Stimulated activated CD4-positive, alpha-beta T cell treated with anti-CD3 and anti-CD28 coated beads, Interleukin-4, amount 100 ng/mL, for 1 hour (primary cell): ENCODE data around the gene TMEM221.
A peak's percentile ranks its signal among the peaks of the same experiment; 100 is the strongest.

ENCODE experiments used
- DNase-seq: peaks from one replicate; pipeline ENCODE4 v3.0.0-alpha.2; 2020

Gene TMEM221

DNA sequence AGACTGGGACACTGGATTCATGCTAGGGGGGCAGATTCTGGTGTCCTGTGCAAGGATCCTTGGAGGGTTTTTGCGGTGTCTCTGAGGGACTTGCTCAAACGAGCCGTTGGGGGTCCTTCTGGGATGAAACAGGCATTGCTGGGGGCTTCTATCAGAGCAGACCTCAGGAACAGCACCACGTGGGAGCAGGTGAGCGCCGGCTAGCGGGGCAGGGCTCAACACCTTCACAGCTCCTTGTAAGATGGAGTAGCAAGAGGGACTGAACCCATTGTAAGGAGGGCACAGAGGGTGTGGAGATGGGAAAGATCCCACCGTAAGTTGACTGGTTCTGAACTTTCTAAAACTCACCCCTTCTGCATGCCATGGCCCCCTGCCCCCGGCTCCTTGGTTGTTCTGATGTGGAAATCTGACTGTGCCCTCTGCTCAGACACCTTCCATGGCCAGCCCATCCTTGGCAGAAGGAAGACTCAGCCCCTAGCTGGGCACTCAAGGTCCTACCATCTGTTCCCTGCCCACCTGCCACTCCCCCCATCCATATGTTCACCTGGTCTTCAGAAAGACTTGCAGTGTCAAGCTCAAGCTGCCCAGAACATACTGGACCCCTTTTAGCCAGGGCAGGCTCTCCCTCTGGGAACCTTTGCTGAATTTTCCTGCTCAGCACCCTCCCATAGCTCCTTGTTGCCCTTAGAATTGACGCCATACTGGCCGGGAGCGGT is 23.1 kb upstream of the TMEM221 start:
- DNase-seq = no peak

DNA sequence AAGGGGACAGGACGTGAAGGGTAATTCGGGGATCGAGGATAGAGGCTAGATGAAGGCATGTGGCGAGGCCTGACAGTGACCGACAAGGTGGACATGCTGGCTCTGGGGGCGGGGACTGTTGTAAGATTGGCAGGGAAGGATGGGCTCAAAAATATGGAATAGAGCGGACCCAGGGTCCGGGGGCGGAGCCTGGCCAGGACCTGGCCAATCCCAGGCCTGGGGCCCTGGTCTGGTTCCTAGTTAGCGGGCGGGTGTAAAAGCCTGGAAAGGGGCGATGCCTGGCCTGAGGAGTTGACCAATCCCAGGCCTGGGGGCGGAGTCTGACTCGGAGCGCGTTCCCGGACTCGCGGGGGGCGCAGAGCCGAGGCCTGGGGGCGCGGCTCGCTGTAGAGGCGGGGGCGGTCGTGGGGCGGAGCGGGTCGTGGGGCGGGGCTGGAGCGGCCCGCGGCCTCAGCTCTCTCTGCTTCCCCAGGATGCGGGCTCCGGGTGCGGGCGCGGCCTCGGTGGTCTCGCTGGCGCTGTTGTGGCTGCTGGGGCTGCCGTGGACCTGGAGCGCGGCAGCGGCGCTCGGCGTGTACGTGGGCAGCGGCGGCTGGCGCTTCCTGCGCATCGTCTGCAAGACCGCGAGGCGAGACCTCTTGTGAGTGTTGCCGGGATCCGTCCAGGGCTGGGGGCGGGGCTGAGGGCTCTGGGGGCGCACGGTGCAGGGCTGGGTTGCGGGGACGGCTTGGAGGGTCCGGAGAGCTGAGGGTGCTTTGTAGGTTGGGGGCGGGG is 21.8 kb upstream of the TMEM221 start, which contains the start of gene SLC27A1:
SLC27A1 (plus strand) TSS at position 457 of the 774 bp plus-strand sequence; CDS start at position 474, 17 bp downstream.
- peak; percentile 86 for DNase-seq

DNA sequence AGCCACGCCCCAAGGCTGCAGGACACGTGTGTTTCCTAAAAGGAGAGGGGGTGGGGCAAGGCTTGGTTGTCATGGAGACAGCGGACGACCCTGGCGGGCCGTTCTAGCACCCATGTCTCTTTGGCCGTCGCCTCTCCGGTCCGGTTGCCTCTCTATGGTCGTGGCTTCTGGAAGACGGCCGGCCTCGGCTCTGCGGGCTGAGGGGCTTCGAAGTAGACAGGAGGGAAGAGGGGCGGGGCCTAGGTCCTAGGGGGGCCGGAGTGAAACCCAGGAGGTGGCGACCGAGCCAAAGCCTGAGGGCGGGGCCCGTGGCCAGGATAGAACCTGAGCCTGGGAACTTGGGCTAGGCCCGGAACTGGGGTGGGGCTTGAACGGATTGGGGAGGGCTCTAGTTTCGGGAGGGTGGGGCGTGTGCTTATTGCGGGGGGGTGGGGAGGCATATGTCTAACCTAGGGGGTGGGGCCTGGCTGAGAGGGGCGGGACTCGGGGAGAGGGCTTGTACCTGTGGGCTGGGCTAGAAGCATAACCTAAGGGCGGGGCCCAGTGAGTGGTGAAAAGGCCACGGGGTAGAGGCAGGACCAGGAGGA is 21.1 kb upstream of the TMEM221 start:
- peak; percentile 89 for DNase-seq

DNA sequence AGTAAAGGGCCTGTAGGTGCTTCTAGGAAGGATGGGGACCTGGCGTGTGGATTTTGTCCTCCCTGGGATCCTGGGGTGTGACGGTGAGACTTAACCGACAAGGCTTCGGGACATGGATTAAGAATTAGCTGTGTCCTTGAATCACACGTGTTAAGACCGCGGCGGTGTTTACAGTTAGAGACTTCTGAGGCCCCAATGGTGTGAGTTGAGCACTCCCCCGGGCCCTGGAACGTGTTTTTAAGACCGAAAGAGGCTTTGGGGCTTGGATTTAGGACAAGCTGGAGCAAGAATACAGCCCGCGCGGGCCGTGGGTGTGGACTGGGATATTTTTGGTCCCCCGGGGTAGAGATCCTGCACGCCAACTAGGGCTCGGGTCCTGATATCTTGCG is 20.6 kb upstream of the TMEM221 start:
- DNase-seq = no peak

DNA sequence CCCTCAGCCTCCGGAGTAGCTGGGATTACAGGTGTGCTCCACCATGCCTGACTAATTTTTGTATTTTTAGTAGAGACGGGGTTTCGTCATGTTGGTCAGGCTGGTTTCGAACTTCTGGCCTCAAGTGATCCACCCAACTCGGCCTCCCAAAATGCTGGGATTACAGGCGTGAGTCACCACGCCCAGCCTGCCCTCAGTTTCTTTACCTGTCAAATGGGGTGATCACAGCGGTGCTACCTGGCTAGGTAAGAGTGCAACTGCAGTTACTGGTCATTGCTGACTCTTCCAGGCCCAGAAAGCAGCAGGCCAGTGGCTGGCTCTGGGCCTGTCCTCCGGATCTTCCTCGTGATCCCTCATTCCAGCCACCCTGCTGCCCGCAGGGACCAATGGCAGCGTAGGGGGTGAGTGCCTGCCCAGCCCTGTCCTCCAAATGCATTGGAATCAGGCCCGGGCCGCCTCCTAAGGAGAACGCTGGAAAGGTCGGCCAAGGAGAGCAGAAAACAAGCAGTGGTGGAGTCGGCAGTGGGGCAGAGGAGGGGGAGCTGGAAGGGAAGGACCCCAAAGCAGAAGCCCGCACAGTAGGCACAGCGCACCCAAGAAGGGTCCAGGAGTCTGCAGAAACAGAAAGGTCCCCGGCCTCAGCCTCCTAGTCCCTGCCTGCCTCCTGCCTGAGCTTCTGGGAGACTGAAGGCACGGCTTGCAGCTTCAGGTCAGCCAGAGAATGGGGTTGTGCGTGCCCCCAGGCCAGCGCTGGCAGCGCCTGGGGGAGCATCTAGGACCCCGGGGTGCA is 20.0 kb upstream of the TMEM221 start:
- no peak for DNase-seq

DNA sequence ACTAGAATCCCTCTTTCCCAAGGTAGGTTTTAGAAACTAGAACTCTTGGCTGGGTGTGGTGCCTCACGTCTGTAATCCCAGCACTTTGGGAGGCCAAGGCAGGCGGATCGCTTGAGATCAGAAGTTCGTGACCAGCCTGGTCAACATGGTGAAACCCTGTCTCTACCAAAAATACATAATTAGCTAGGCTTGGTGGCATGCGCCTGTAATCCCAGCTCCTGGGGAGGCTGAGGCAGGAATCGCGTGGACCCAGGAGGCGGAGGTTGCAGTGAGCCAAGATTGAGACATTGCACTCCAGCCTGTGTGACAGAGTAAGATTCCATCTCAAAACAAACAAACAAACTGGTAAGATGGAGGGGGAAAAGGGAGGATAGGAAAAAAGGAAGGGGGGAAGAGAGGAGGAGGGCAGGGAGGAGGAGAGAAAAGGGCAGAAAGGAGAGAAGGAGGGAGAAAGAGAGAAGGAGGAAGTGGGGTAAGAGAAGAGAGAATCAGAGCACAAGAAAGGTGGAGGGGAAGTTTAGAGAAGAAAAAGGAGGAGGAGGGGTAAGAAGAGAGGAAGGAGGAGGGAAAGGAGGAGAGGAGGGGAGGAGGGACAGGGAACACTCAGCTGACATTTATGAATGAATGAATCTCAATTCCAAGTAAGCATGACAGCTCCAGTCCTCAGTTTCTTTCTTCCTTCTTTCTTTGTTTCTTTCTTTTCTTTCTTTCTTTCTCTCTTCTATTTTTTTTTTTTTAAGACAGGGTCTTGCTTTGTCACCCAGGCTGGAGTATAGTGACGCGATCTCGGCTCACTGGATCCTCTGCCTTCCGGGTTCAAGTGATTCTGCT is 19.2 kb upstream of the TMEM221 start:
- DNase-seq = no peak

DNA sequence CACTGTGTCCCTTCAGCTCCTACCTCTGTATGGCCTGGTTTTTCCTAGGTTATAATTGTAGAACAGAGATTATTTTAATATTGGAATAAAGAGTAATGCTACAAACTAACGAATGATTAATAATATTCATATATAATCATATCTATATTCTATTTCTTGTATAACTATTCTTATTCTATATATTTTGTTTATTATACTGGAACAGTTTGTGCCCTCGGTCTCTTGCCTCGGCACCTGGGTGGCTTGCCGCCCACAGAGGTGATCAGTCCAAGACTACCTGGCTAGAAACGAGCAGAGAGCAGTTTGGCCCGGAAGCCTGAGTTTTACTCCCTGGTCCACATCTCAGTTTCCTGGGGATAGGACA is 18.0 kb upstream of the TMEM221 start:
- DNase-seq = no peak

DNA sequence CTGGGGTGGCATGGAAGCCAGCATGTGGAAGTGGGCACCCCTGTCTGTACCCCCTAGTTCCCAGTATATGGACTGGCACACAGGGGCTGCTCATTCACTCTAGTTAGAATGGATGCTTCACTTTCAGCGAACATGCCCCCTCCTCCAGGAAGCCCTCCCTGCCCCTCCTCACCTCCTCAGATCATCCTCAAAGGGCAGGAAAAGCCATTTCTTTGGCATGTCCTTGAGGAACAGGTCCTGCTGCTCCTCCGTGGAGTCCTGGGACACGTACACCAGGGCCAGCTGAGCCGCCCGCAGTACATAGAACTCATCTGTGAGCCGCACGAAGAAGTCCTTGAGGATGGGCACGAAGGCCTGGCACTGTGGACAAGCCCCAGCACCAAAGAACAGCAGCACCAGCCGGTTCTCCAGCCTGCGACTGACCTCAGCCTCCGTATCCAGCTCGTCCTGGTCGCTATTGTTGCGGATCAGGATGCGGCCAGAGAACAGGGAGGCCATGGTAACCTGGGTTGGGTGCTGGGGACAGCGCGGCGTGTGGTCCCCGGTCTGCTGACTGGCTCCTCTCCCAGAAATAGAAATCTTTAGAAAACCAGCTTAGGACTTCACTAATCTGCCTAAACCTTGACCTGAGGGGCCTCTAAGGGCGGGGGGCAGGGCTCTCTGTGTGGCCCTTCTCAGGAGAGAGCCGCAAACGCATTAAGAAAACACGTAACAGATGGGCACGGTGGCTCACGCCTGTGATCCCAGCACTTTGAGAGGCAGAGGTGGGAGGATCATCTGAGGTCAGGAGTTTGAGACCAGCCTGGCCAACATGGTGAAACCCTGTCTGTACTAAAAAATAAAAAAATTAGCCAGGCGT is 12.1 kb upstream of the TMEM221 start, which contains the start of gene NXNL1:
NXNL1 (minus strand) TSS at position 555 of the 859 bp plus-strand sequence; CDS start at position 498, 57 bp downstream.
- DNase-seq = no peak

DNA sequence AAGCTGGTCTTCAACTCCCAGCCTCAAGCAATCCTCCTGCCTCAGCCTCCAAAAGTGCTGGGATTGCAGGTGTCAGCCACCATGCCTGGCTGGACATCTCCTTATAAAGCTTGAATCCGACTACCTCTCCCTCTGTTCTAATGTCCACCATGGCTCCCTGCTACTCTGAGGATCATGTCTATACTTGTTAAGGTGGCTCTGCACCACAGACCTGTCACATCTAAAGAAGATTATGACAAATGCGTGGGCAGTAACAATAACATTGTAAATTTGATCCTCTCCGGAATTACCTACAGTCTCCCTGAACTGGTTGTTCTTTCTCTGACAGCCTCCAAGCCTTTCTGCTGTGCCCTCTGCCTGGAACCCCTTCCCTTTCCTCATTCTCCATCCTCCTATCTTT is 10.5 kb upstream of the TMEM221 start:
- no peak for DNase-seq

DNA sequence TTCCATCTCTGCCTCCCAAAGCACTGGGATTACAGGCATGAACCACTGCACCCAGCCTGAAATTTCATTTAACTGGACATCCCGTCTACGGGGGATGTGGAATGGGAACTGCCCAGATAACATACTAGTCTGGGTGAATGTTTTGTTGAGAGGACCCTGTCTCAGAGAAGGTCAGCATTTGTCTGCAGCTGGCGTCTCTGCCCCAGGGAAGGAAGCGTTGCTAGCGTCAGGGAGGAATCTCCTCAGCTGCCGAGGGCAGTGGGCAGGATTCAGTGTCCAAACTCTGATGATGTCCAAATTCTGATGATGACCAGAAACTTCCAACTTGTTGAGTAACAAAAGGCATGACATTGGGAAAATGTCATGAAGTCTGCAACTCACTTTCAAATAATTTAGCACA is 9.1 kb upstream of the TMEM221 start:
- DNase-seq = no peak

DNA sequence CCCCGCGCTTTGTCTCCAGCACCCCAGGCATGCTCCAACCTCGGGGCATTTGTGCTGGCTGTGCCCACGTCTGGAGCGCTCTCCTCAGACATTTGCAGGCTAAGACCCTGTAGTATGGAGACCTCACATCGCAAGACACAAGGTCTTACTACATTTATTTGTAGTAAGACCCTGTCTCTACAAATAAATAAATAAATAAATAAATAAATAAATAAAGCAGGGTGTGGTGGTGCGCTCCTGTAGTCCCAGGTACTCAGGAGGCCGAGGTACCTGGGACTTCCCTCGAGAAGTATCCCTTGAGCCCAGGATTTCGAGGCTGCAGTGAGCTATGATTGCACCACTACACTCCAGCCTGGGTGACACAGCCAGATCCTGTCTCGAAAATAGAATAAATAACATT is 7.7 kb upstream of the TMEM221 start:
- DNase-seq = no peak

DNA sequence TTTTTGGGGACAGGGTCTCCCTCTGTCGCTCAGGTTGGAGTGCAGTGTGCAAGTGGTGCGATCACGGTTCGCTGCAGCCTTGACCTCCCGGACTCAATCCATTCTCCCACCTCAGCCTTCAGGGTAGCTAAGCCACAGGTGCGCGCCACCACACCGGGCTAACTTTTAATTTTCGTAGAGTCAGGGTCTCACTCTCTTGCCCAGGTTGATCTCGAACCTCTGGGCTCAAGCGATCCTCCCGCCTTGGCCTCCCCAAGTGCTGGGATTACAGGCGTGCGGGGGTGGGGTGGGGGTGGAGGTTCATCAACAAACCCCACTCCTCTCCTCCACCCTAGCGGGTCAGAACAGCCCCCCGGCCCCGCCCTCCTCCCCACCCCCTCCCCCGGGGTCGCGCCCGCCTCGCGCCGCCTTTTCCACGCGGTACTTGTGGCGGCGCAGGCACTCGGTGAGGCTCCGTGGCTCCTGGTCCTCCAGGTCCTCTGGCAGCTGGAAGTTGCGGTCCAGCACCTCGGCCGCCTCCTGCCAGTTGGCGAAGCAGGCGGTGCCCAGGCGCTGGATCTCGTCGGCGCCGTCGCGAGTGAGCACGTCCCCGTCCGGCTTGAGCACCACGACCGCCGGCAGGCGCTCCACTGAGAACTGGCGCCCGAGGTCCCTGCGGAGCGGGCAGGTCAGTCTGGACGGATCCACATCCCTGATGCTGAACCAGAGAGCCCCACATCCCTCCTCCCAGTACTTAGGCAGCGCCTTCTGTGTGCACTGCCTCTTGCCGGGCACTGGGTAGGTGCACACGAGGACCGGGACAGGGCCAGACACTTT is 7.0 kb upstream of the TMEM221 start:
- no peak for DNase-seq

DNA sequence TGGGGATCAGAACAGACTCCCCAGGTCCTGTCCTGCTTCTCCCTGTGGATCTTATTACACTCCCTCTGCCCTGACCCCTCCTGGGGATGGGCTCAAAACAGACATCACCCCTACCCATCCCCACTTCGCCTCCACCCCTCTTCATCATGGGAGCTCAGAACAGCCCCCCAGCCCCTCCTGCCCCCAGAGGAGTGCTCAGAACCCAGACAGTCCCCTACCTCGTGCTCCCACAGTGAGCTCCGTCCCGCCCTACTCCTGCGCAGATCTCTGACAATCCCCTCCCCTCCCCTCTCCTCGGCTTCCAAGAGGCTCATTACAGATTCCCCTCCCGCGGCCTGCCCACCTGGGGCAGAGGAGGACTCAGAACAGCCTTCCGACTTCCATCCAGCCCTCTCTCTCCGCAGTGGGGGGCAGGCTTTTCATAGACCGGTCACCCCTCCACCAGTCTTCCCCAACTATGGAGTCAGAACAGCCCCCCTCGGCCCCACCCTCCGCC is 6.2 kb upstream of the TMEM221 start:
- no peak for DNase-seq

DNA sequence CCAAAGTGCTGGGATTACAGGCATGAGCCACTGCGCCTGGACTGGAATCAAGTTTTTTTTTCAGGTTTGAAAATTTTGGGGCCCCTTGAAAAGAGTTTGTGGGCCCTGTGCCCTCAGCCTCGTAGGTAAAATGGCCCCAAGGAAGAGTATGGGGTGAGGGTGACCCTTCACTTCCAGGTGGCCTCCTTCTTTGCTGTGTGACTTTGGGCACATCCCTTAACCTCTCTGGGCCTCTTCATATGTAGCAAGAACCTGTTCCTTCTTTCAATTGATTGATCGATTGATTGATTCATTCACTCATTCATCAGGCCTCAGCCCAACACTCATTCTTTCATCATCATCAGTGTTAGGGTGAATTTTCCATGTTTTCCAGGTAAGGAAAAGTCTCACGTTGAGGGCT is 3.4 kb upstream of the TMEM221 start:
- no peak for DNase-seq

DNA sequence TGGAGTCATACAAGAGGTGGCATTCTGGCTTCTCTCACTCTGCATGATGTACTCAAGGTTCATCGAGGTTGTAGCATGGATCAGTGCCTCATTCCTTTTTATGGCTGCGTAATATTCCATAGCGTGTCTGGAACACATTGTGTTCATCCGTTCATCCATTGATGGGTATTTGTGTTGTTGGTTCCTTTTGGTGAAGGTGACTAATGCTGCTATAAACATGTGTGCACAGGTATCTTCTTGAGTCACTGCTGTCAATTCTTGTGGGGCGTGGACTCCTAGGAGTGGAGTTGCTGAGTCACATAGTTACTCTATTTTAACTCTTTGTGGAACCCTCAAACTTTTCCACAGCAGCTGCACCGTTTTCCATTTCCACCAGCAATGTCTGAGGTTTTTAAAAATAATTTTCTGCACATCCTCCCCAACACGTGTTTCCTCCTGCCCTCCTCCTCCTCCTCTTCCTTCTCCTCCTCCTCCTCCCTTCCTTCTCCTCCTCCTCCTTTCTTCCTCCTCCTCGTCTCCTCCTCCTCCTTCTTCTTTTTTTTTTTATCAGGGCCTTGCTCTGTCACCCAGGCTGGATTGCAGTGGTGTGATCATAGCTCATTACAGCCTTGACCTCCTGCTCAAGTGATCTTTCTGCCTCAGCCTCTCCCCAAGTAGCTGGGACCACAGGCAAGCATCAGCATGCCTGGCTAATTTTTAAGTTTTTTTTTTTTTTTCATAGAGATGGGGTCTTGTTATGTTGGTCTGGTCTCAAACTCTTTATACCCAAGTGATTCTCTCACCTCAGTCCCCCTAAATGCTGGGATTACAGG is 2.0 kb upstream of the TMEM221 start:
- DNase-seq = peak; percentile 45

DNA sequence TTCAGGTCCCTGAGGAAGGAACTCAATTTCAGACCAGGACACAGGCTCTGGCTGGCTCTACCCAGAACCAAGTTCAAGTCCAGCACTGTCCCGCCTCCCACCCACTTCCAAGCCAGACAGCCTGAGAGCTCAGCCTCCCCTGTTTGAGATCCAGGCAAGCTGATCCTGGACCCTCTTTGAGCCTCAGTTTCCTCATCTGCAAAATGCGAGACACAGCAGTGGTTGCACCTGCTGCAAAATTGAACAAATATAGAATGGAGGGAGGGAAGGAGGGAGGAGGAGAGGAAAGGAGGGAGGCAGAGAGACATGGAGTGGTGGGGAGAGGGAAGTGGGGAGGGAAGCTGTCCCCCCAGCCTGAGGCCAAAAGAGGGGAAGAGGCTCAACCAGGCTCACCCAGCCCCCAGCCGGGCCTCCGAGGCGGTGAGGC is 751 bp downstream of the TMEM221 start:
- DNase-seq = no peak

DNA sequence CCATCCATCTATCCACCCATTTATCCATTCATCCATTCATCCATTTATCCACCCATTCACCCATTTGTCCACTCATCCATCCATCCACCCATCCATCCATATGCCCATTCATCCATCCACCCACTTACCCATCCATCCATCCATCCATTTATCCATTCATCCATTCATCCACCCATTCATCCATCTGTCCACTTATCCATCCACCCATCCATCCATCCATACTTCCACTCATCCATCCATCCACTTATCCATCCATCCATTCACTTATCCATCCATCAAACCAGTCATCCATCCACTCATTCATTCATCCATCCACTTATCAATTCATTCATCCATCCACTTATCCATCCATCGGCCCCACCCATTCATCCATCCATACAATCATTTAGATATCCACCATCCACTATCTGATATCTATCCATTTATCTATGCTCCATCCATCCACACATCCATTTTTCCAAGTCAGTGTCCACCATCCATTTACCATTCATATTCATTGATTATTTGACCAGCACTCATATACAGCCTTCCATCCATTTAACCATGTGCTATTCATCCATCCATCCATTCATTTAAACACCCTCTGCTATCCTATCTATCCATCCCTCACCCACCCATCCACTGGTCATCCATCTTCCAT is 2.8 kb downstream of the TMEM221 start:
- no peak for DNase-seq

DNA sequence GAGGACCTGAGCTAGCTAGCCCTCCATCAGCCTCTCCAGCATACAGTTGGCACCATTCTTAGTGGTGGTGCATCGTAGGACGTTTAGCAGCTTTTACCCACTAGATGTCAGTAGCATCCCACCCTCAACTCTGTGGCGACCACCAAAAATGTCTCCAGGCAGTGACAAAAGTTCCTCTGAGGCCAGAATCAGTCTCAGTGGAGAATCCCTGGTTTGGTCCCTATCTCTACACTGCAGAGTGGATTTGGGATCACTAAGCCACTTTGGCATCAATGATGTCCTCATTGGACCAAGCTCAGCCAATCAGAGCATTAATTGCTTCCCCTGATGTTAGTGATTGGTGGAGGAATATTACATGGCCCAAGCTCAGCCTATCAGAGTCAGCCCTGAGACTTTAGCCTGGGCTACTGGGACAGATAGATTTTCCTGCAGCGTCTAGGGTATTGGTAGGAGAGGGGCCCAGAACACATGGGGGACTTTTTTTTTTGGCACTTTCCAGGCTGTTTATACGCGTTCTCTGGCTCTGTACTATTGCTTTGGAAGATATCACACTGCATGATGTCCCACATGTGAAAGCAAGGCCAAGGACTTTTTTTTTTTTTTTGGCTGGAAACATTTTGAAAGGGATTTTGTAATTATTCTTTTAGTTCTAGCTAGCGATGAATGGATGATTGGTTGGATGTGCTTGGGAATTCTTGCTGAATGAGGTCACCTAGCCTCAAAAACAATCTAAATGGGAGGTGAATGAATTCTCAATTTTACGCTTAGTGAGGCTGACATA is 7.0 kb downstream of the TMEM221 start:
- DNase-seq = no peak
